SIG-M5 (cell line): ENCODE results near the gene PPOX.

Experiments
- DNase-seq: peaks from one replicate; lab custom pipeline; 2025; lab: John Stamatoyannopoulos, UW

PPOX gene

DNA sequence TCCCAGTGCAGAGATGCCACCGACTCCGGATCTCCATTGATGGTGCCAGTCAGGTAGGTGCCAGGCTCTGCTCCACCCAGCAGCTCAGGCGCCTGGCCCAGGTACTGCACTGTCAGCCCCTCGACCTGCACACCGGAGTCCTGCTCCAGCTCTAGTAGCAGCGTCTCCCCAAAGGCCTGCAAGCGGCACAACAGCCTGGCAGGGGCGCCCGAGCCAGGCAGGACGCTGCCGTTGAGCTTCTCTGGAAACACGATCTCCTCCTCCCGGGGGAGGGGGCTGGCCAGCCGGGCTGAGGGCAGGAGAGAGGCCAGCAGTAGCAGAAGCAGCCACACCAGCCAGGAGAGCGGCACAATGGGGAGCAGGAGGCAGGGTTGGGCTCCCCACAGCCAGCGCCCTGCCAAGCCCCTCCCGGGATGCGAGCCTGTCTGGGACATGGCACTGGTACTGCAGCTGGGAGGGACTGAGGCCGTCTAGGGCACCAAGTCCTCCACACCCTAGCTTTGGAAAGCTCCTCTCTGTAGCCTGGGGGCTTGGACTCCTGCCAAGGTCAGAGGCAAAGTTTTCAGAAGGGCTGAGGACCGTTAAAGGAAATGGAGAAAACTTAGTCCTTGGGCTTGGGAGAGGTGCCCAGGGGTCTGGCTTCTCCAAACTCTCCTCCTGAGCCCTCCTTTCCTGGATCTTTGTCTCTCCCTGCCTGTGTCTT is 32.1 kb downstream of the PPOX start:
- DNase-seq = no peak

DNA sequence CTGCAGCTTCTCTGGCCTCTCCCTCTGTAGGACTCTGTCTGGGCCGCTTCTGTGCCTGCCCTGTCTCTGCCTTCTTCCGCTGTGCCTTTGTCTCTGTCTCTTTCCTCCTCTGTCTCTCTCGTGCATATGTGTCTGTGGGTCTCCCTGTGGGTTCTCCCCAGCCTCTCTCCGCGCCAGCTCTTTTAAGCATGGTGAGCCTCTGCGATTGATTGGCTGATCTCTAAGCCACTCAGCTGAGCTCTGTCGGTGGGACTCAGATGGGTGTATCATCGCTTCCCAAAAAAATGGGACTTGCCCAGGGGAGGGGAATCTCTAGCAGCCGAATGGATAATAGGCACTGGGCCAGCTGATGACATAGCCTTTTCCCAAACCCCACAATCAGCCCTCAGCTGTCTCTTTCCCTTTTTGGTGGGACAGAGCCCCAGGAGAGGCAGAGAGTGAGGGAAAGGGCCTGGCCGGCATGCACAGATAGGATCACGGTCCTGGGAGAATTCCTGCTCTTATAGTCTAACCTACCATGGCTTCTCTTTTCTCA is 32.7 kb downstream of the PPOX start, which contains the start of gene ADAMTS4:
ADAMTS4 (minus strand) TSS at position 158 of the 535 bp plus-strand sequence. CDS start 427 bp downstream, outside the sequence.
- DNase-seq = no peak

DNA sequence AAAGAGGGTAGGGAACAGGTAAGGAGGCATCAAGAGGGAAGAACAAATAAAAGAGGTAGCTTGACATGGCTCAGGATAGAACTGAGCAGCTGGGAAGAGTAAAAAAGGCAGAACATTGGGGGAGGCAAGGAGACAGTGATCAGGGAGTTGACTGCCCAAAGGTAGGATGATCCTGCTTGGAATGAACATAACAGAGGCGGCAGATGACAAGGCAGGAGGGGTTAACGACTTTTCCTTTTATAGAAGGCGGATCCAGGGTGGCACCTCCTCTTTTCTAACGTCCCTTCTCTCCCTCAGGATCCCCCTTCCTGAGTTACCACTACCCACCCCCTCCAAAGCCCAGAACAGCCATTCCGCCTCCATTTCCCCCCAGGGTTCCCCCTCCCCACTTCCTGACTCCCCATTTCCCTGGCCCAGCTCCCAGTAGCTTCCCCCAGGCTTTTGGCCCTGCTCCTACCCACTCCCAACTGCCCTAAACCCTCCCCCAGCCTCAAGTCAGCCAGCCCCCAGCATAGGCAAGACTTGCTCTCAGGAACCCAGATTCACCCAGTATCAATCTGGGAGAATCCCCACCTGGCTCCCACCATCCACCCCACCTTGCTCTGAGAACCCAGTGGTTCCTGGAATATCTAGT is 33.4 kb downstream of the PPOX start:
- DNase-seq = no peak

DNA sequence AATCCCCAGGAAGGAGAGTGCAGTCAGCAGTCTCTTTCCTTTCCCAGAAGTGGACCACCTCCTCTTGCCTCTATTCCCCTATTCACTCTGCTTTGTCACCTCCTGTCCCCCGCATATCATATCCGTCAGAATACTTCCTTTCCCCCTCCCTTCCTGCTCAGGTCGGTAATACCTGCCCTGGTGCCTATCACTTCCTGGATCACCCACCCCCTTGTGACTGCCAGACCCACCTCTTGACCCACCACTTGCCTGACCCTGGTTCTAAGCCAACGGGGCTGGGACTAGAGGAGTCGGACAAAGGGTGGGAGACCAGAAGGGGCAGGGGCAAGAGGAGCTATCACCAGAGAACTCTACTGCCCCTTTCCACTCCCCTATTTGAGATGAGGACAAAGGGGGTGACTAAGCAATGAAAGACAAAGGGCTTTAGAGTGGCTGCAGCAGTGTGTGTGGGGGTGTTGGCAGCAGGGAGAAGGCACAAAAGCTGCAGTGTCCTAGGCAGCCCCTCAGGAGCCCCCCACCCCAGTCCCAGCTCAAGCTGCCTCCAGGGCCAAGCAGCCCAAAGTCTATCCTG is 34.3 kb downstream of the PPOX start:
- no peak for DNase-seq

DNA sequence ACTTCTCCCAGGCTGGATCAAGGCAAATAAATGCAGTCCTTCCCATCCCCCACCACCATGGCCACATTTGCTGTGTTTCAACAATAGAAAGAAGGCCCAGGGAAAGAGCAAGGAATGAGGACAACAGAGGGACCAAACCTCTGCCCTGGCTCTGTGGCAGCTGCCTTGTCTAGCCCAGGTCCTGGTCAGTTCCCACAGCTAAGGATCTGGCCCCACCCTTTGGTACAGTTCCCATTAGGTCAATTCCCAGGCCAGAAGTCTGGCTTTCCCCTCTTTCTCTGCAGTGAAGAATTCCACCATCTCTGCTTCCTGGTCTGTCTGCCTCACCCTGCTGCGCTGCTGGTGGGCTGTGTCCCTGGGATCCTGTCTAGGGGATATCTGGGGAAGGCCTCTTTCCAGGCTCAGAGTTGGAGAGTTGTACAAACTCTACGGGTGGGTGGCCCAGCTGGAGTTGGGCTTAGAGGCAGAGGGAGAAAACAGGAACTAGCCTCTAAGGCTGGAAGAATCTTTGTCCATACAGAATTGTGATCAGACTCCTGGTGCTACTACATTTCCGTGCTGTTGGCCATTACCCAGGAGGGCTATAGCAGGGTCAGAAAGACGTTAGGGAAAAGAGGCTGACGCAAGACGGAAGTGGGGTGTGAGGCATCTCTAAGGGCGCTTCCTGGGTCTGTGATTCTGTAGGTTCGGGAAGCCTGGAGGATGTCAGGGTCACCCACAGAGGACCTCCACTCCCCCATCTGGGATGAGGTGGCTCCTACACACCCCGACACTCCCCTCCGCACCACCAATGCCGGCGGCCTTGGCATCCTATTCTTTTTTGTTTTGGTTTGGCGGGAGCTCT is 35.0 kb downstream of the PPOX start:
- no peak for DNase-seq

DNA sequence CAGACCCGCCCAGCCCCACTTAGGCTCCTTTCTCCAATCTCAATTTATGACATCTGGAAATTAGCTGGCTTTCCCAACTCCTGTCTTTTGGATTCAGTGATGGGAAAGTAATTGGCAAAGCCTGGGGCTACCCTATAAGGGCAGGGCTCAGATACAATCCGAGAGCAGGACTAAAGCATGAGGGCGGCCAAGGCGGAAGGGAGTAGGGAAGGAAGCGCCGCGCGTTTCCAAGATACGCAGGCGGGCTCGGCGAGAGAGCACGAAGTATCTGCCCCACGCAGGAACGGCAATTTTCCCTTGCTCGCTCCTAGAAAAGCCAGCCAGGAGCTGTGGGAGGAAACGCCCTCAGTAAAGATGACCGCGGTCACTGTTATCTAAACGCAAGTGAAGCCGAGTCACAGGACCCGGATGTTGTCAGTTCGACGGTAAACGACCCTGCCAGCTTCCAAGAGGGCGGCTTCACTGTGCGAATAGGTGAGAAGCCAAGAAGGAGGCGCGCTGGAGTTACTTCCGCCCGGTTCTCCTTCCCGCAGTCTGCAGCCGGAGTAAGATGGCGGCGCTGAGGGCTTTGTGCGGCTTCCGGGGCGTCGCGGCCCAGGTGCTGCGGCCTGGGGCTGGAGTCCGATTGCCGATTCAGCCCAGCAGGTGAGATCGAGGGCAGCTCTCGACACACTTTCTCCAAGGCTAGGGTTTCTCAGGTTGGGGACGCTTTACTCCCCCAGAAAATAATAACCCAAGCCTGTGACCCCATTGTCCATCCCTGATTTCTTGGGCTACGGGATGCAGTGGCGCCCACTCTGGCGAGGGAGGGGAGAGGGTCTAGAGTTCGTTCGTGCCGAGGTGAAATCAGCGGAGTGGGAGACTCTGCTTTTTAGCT is 35.8 kb downstream of the PPOX start, which contains the start of gene NDUFS2:
NDUFS2 (plus strand) TSS at position 532 of the 877 bp plus-strand sequence; CDS start at position 551, 19 bp downstream.
- peak; percentile 99 for DNase-seq

DNA sequence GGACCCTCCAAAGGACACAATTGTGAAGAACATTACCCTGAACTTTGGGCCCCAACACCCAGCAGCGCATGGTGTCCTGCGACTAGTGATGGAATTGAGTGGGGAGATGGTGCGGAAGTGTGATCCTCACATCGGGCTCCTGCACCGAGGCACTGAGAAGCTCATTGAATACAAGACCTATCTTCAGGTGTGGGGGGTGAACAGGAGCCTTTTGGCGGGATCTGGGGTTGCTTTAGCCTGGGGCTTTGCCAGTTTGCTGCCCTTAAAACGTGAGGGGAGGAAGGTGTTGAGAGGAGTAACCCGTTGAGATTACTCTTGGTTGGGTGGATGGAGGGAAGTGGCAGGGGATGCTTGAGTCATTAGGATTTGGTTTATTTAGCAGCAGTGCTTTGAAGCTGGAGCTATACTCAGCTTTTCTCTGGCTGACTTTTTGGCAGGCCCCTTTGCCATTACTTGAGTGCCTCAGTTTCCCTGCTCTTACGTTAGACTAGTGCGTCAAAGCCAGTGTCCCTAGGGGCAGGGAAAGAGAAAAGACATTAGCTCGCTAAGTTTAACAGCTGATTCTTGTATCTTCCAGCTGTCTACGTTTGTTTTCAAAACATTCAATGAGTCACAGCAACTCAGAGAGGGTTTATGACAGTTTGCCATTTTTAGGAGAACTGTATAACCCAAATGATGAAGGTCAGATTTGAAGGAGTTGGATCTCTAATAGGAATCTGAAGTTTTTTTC is 40.4 kb downstream of the PPOX start:
- no peak for DNase-seq

DNA sequence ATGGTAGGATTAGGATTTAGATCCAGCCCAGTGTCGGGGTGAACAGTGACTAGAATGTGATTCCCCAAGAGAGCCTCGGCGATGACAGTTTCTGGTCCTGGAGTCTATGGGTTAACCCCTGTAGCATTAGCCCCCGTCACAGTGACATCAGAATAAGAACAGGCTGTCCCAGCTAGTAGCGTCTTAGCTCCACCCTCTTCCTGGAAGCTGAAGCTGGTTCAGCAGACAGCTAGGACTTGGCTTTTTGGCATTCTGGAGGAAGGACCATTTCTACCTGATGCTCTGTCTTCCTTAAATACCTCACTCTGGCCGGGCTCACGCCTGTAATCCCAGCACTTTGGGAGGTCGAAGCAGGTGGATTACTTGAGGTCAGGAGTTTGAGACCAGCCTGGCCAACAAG is 40.9 kb downstream of the PPOX start:
- DNase-seq = no peak

DNA sequence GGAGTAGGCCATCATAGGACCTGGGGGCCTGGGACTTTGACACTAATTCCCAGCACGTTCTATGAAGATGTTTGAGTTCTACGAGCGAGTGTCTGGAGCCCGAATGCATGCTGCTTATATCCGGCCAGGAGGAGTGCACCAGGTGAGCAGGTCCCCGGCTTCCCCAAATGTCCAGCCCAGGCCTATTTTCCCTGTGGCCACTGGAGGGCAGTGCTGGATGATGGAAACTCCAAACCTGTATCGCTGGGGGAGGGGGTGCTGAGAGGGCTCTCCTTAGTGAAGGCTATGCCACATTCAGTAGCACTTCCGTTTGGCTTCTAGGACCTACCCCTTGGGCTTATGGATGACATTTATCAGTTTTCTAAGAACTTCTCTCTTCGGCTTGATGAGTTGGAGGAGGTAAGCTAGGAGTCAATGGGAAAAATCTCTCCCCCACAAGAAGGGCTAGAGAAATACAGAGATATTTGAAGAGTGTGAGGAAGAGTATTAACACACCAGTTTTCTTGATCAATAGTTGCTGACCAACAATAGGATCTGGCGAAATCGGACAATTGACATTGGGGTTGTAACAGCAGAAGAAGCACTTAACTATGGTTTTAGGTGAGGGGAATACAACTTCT is 43.7 kb downstream of the PPOX start:
- no peak for DNase-seq

DNA sequence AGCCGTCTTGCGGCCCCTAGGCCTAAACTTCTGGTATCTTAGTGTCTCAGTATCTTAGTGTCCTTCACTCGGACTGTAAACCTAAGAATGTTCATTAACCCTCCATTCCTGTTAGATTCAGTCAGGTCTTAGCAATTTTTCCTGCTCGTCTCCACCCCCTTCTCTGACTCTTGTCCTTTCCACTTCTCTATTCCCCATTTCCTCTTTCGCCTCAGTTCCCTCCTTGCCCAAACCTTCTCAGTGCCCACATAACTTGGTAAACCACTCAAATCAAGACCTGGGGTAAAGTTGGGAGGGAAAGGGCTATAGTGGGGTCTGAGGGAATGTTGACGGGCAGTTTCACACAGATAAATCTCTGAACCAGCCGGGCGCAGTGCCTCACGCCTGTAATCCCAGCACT is 48.1 kb downstream of the PPOX start:
- DNase-seq = no peak

DNA sequence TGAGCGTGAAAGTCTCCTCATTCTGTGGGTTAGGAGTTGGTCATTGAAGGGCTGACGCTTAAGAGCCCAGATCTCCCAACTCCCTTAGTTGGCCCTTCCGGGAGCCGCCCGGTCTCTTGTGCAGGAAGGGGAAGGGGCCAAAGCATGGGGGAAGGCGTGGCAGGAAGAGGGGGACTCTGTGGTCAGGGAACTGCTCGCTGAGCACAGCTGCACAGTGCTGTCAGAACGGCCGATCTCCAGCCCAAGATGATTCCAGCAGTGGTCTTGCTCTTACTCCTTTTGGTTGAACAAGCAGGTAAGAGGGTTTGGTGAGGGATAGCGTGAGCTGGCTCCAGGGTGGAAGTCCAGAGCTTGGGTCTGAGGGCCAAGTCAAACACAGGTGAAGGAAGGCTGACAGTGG is 48.9 kb downstream of the PPOX start, which contains the start of gene FCER1G:
FCER1G (plus strand) TSS at position 220 of the 400 bp plus-strand sequence; CDS start at position 247, 27 bp downstream.
- DNase-seq = no peak

DNA sequence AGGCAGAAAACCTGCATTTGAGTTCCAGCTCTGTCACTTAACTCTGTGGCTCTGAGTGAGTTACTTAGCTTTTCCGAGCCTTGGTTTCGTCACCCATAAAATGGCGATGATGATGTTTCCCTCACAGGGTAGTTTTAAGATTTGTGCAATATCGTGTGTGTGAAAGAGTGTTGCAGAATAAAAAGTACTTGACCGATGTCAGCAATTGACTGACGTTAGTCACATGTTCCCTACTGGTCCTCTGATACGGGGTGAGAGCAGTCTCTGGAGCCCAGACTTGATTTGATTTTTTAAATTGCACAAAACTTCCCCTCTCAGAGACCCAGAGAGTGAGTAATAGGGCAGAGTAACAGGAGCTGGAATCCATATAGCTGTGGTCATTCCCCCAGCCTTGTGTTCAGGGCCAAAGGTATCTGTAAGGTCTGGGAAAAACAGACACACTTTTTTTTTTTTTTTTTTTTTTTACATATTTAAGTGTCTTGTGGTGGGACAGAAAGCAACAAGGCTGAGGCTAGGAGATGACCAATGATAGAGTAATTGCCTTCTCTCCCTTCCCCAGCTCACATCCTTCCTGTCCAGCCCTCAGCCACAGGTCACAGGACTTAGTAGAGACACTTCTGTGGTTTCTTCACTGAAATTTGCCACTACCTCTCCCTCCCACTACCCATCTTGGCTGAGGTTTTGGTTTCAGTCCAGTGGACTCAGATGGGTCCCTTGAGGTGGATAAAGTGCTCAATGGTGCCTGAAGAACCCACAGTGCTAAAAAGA is 50.9 kb downstream of the PPOX start:
- peak; percentile 93 for DNase-seq

DNA sequence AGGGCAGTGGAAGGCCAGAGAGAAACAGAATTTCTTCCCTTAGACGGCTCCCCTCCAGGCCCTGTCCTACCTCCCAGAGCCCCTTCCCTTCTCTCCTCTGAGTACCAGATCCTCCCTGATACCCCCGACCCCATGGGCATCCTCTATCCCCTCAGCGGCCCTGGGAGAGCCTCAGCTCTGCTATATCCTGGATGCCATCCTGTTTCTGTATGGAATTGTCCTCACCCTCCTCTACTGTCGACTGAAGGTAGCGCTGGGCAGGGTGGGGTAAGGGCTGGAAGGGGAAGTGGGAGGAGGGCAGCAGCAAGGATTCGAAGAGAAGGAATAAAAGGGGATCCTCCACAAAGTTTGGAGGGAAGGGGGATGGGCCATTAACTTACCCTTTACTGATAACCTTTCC is 51.6 kb downstream of the PPOX start:
- no peak for DNase-seq

DNA sequence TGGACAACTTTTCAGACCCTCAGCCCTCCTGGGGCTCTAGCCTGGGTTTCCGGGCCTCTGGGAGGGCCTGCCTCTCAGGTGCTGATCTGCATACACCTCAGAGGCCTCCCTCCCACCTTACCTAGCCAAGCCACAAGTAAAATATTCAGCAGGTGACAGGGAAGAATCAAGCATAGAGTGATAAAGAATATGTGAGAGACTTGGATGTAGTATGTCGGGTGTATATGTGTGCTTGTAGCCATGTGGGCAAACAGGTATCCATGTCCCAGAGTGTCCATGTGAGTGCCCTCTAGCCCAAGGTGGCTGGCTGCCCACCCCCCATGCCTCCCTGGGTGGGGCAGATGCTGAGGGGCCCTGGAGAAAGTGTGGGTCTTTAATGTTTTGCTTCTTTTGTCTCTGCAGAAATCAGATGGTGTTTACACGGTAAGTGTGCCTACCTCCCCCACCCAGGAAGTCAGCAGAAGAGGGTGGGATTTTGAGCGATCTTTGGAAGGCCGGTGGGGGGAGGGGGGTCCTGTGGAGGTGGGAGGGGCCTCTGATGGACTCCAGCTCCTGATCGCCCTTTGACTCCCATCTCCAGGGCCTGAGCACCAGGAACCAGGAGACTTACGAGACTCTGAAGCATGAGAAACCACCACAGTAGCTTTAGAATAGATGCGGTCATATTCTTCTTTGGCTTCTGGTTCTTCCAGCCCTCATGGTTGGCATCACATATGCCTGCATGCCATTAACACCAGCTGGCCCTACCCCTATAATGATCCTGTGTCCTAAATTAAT is 52.3 kb downstream of the PPOX start:
- no peak for DNase-seq

DNA sequence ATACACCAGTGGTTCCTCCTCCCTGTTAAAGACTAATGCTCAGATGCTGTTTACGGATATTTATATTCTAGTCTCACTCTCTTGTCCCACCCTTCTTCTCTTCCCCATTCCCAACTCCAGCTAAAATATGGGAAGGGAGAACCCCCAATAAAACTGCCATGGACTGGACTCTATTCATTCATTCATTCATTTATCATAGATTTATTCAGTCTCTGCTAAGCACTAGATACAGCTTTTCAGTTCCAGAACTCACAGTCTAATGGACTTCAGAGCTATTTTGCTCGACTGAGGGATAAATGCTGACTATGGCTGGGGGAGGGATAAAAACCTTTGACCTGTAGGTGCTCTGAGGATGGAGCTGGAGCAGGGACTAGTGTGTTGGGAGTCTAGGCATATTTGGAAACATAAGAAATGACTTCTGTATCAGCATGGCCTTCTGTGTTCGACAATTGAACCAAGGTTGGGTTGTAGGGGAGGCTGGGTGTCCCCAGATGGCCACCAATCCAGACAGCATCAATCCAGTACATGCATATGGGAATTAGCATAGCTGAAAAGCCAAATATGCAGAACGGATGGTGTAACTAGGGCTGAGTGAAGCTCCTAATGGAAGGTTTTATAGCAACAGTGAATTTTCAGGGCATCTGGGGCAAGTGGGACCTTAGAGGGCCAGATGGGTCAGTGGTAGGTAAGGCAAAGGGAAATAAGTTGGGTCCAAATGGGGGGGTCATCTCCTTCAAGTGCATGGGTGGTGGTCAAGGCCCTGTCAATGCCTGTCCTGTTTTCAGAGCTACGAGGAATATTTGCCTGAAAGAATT is 53.1 kb downstream of the PPOX start:
- no peak for DNase-seq

DNA sequence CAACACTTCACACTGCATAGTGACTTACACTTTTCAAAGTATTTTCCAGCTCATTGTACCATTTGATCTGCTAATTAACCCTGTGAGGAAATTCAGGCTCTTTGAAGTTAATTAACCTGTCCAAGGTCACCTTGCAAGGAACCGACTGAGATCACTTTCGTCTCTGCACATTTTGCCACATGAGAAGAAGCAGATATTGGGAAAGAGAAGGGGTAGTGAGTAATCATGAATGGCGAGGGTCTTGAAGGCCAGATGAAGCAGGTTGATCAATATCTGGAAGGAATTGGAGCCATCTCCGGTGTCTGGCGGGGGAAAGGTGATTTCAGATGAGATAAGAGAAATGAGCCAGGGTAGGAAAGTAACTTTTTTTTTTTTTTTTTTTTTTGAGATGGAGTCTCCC is 53.8 kb downstream of the PPOX start:
- DNase-seq = no peak
